ENCODE measurements around the gene TFF3. TPM values are rescaled to one million over a fixed set of nuclear protein-coding genes. Genes with fewer than 3 reads are reported as not detected.
"Not testable (repeated sequence)": the region's sequence is repeated elsewhere in the genome, so short reads cannot be mapped to it uniquely, and the experiment has no call there.

The TFF3 gene
- total RNA-seq, 2 donors from 2014 or later, result not detected

DNA sequence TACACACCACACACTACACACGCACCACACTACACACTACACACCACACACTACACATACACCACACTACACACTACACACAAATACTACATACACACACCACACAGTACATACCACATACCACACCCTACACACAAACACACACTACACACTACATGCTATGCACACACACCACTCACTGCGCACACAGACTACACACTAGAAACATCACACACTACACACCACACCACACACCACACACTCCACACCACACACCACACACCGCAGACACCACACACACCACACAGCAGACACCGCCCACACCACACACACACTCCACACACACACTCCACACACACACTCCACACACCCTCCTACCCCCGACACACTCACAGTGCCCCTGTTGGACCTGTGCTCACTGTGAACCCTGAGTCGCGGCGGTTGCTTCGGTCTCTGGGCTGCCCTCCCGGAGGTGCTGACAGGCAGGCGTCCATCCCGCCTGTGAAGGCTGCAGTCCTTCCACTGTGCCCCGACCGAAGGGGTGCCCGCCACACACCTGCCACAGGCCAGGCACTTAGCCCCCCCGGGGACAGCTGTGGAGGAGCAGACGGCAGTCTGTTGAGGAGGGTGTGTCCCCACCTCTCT is 21.4 kb downstream of the TFF3 start:
- H3K27ac Mint-ChIP-seq, result no peak overlapping the region
- H3K27me3 Mint-ChIP-seq (ENCODE audit: low read depth), result no peaks in the 10 kb centered on the region
- no peaks in the 10 kb centered on the region for H3K4me1 Mint-ChIP-seq (ENCODE audit: low read depth)
- DNase-seq (no peak), ATAC-seq (replicated peaks in 1 of 2) (no peak)
- H3K9me3 Mint-ChIP-seq, result peaks cover 0 to 1% of the 10 kb centered on the region in 2 donors
- no peak overlapping the region for H3K4me3 Mint-ChIP-seq
- peaks cover 3 to 13% of the 10 kb centered on the region in 2 donors for H3K36me3 Mint-ChIP-seq (ENCODE audit: insufficient read depth in 2 of 2)

GRCh38 chr21:42292563-42293142 is 22.6 kb downstream of the TFF3 start:
- not testable (repeated sequence) for H3K9me3 Mint-ChIP-seq; DNase-seq; H3K27me3 Mint-ChIP-seq (ENCODE audit: low read depth); H3K27ac Mint-ChIP-seq; H3K4me3 Mint-ChIP-seq; H3K4me1 Mint-ChIP-seq (ENCODE audit: low read depth); ATAC-seq (replicated peaks in 1 of 2)
- peaks cover 5 to 19% of the 10 kb centered on the region in 2 donors for H3K36me3 Mint-ChIP-seq (ENCODE audit: insufficient read depth in 2 of 2)

GRCh38 chr21:42291751-42292562 is 23.3 kb downstream of the TFF3 start:
- Mint-ChIP-seq H3K9me3 (peaks cover 2% of the 10 kb centered on the region in 2 donors), H3K27ac (no peak overlapping the region), H3K4me3 (no peak overlapping the region), H3K36me3 (ENCODE audit: insufficient read depth in 2 of 2) (peaks cover 5 to 17% of the 10 kb centered on the region in 2 donors), H3K27me3 (ENCODE audit: low read depth) (no peaks in the 10 kb centered on the region), H3K4me1 (ENCODE audit: low read depth) (peaks cover 5% of the 10 kb centered on the region)
- DNase-seq (peak in 1 of 2 donors; percentile 19), ATAC-seq (replicated peaks in 1 of 2) (peak; percentile 17 to 23)

DNA sequence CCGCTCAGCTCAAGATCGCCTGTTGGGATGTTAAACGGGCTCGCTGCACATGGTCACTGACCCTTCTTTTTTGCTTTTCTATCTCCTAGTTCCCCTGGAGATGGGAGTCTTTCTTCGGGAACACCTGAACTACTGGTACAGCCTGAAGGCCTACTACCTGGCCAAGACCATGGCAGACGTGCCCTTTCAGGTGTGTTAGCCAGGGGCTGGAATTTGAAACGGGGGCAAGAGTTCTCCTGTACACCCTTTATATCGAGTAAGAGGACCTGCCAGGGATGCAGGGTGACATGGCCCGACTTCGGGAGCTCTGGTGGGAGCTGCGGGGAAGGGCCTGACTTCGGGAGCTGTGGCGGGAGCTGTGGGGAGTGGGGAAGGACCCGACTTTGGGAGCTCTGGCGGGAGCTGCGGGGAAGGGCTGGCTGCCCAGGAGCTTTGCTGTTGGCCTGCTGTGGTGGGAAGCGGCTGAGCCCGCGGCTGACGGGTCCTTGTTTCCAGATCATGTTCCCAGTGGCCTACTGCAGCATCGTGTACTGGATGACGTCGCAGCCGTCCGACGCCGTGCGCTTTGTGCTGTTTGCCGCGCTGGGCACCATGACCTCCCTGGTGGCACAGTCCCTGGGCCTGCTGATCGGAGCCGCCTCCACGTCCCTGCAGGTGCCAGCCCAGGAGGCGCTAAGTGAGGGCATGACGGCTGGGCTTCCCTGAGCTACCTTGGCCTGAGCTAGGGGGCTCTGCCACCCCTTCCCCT is 24.0 kb downstream of the TFF3 start:
- Mint-ChIP-seq H3K27me3 (ENCODE audit: low read depth) (no peaks in the 10 kb centered on the region), H3K9me3 (peaks cover 2% of the 10 kb centered on the region in 2 donors), H3K4me1 (ENCODE audit: low read depth) (peaks cover 5% of the 10 kb centered on the region), H3K4me3 (no peak overlapping the region), H3K27ac (no peak overlapping the region), H3K36me3 (ENCODE audit: insufficient read depth in 2 of 2) (peaks cover 5 to 21% of the 10 kb centered on the region in 2 donors)
- DNase-seq (no peak), ATAC-seq (replicated peaks in 1 of 2) (peak in 1 of 2 donors; percentile 11)

GRCh38 chr21:42290505-42290904 is 24.7 kb downstream of the TFF3 start:
- Mint-ChIP-seq H3K4me1 (ENCODE audit: low read depth) (peaks cover 5% of the 10 kb centered on the region), H3K27ac (no peak overlapping the region), H3K36me3 (ENCODE audit: insufficient read depth in 2 of 2) (peaks cover 5 to 23% of the 10 kb centered on the region in 2 donors), H3K9me3 (peaks cover 2% of the 10 kb centered on the region in 2 donors), H3K27me3 (ENCODE audit: low read depth) (no peaks in the 10 kb centered on the region), H3K4me3 (no peak overlapping the region)
- ATAC-seq (replicated peaks in 1 of 2), result no peak
- DNase-seq, result no peak

GRCh38 chr21:42289926-42290325 is 25.3 kb downstream of the TFF3 start:
- Mint-ChIP-seq H3K27ac (no peak overlapping the region), H3K27me3 (ENCODE audit: low read depth) (no peaks in the 10 kb centered on the region), H3K4me1 (ENCODE audit: low read depth) (peaks cover 5% of the 10 kb centered on the region), H3K9me3 (peaks cover 2% of the 10 kb centered on the region in 2 donors), H3K4me3 (no peak overlapping the region), H3K36me3 (ENCODE audit: insufficient read depth in 2 of 2) (peaks cover 5 to 20% of the 10 kb centered on the region in 2 donors)
- ATAC-seq (replicated peaks in 1 of 2) (no peak), DNase-seq (no peak)

DNA sequence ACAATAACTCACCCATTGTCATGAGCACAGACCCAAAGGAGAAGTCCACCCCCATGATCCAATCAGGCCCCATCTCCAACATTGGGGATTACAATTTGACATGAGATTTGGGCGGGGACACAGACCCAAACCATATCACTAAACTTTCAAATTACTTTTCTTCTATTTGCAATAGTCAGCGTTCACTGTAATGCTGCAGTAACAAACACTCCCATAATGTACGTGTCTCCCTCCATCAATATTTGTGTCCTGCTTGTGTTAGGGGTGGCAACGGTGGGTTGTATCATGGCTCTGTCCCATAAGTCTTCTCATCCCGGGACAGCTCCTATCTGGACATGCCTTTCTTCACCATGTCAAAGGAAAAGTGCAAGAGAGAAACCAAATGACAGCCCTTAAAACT is 26.2 kb downstream of the TFF3 start:
- no peak for ATAC-seq (replicated peaks in 1 of 2)
- H3K9me3 Mint-ChIP-seq, result peaks cover 2% of the 10 kb centered on the region in 2 donors
- no peaks in the 10 kb centered on the region for H3K27me3 Mint-ChIP-seq (ENCODE audit: low read depth)
- no peak overlapping the region for H3K27ac Mint-ChIP-seq
- H3K4me3 Mint-ChIP-seq, result no peak overlapping the region
- DNase-seq, result no peak
- H3K4me1 Mint-ChIP-seq (ENCODE audit: low read depth), result peaks cover 5% of the 10 kb centered on the region
- H3K36me3 Mint-ChIP-seq (ENCODE audit: insufficient read depth in 2 of 2), result peaks cover 5 to 19% of the 10 kb centered on the region in 2 donors

DNA sequence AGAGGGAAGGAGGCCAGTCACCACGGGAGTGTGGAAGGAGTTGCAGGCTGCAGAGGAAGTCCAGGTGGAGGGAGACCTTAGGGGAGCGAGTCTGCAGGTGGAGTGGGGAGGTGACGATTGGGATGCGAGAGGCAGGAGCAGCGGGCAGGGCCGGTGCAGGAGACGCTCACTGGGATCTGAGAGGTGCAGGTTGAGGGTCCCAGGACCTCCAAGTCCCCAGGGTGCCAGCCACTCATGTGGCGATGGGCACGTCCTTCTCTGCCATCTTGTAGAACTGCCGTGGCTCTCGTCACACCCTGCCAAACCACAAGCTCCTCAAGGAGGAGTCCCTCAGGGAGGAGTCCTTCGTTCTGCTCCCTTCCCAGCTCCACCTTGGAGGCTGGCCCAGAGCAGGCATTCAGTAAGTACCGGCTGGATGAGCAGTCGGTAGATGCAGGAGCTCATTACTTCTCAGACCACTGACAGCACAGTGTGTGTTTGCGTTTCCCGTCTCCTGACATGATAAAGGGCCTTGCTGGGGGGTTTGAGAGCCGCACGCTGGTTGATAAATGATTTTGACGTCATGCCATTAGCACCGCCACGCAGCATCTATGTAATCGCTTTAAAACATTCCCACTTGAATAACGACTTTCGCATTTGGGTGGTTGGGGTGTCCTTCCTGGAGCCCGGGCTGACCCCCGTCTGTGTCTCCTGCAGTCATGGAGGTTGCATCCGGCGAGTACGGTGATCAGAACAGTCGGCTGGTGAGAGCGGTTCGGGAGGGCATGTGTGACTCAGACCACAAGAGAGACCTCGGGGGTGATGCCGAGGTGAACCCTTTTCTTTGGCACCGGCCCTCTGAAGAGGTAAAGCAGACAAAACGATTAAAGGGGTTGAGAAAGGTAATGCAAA is 27.8 kb downstream of the TFF3 start:
- no peak overlapping the region for H3K27ac Mint-ChIP-seq
- H3K4me1 Mint-ChIP-seq (ENCODE audit: low read depth), result peaks cover 5% of the 10 kb centered on the region
- DNase-seq, result no peak
- peaks cover 2% of the 10 kb centered on the region in 2 donors for H3K9me3 Mint-ChIP-seq
- H3K27me3 Mint-ChIP-seq (ENCODE audit: low read depth), result no peaks in the 10 kb centered on the region
- ATAC-seq (replicated peaks in 1 of 2), result no peak
- peaks cover 5 to 19% of the 10 kb centered on the region in 2 donors for H3K36me3 Mint-ChIP-seq (ENCODE audit: insufficient read depth in 2 of 2)
- no peak overlapping the region for H3K4me3 Mint-ChIP-seq

DNA sequence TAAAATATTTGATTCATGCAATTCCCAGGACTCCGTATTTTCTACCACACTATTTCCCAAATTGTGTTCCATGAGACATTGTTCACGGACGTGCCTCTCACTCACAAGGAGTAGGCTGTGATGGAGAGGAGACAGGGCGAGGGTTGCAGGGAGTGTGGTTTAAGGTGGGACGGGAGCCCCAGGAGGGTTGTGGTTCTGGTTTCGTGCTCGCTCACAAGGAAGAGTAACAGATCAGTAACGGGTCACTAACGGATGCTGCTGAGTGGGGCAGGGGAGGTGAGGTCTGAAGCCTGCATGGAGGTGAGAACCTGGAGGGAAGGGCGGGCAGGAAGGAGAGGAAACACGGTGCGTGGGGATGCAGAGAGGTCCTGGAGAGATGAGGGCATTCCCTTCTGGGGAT is 28.8 kb downstream of the TFF3 start:
- peaks cover 5 to 19% of the 10 kb centered on the region in 2 donors for H3K36me3 Mint-ChIP-seq (ENCODE audit: insufficient read depth in 2 of 2)
- ATAC-seq (replicated peaks in 1 of 2), result no peak
- no peak overlapping the region for H3K4me3 Mint-ChIP-seq
- peak overlapping the region; percentile 34 for H3K27ac Mint-ChIP-seq
- H3K27me3 Mint-ChIP-seq (ENCODE audit: low read depth), result no peaks in the 10 kb centered on the region
- H3K4me1 Mint-ChIP-seq (ENCODE audit: low read depth), result peaks cover 5% of the 10 kb centered on the region
- no peak for DNase-seq
- H3K9me3 Mint-ChIP-seq, result peaks cover 2% of the 10 kb centered on the region in 2 donors

GRCh38 chr21:42285569-42286245 is 29.5 kb downstream of the TFF3 start:
- Mint-ChIP-seq H3K27me3 (ENCODE audit: low read depth) (no peaks in the 10 kb centered on the region), H3K4me1 (ENCODE audit: low read depth) (peaks cover 5% of the 10 kb centered on the region), H3K36me3 (ENCODE audit: insufficient read depth in 2 of 2) (peaks cover 5 to 17% of the 10 kb centered on the region in 2 donors), H3K4me3 (no peak overlapping the region), H3K27ac (no peak overlapping the region), H3K9me3 (peaks cover 2% of the 10 kb centered on the region in 2 donors)
- no peak for DNase-seq
- no peak for ATAC-seq (replicated peaks in 1 of 2)

DNA sequence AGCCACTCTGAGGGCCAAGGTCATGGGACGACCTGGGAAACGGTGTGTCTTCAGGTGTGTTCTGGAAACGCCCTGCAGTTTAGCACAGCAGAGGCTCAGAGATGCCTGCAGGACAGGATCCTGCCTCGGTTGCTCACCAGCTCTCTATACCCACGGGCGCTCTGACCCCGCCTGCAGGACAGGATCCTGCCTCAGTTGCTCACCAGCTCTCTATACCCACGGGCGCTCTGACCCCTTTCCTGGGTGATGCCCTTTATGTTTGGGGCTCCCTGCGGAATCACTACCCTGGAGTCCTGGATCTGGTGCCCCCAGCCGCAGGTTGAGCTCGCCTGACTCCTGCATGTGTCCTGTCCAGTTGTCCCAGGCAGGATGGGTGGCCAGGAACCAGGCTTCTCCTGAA is 32.5 kb downstream of the TFF3 start:
- H3K4me1 Mint-ChIP-seq (ENCODE audit: low read depth), result no peaks in the 10 kb centered on the region
- no peak overlapping the region for H3K27ac Mint-ChIP-seq
- ATAC-seq (replicated peaks in 1 of 2), result no peak
- H3K9me3 Mint-ChIP-seq, result no peaks in the 10 kb centered on the region
- no peak for DNase-seq
- no peak overlapping the region for H3K4me3 Mint-ChIP-seq
- H3K27me3 Mint-ChIP-seq (ENCODE audit: low read depth), result no peaks in the 10 kb centered on the region
- H3K36me3 Mint-ChIP-seq (ENCODE audit: insufficient read depth in 2 of 2), result peaks cover 2 to 7% of the 10 kb centered on the region in 2 donors

DNA sequence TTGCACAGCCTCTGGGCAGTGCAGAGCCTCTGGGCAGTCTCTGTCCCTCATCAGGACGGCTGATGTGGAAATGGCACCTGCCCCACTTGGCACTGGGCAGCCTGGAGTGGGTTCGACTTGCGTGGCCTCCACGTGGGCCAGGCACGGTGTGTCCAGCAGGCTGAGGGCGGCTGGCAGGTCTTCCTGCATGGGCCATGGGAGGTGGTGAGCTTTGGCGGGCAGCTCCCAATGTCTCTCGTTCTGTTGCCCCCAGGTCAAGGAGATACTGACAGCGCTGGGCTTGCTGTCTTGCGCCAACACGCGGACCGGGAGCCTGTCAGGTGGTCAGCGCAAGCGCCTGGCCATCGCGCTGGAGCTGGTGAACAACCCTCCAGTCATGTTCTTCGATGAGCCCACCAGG is 33.2 kb downstream of the TFF3 start:
- Mint-ChIP-seq H3K27me3 (ENCODE audit: low read depth) (no peaks in the 10 kb centered on the region), H3K4me1 (ENCODE audit: low read depth) (no peaks in the 10 kb centered on the region), H3K4me3 (no peak overlapping the region), H3K27ac (no peak overlapping the region), H3K9me3 (no peaks in the 10 kb centered on the region), H3K36me3 (ENCODE audit: insufficient read depth in 2 of 2) (peaks cover 2 to 7% of the 10 kb centered on the region in 2 donors)
- no peak for ATAC-seq (replicated peaks in 1 of 2)
- DNase-seq, result no peak

Data from activated T-cell treated with anti-CD3 and anti-CD28 coated beads, Interleukin-2, amount 50 U/mL, for 72 hours (primary cell).